ENCODE results near the gene ENO1. TPM values are rescaled to one million over a fixed set of nuclear protein-coding genes. Genes with fewer than 3 reads are reported as not detected.

Gene ENO1
- total and polyA plus RNA-seq, 9 of the 15 experiments (the other 6 are each of a cell fraction or from before 2014, with no cell fraction given) = 2,249 to 7,472 (median 2,868) TPM

DNA sequence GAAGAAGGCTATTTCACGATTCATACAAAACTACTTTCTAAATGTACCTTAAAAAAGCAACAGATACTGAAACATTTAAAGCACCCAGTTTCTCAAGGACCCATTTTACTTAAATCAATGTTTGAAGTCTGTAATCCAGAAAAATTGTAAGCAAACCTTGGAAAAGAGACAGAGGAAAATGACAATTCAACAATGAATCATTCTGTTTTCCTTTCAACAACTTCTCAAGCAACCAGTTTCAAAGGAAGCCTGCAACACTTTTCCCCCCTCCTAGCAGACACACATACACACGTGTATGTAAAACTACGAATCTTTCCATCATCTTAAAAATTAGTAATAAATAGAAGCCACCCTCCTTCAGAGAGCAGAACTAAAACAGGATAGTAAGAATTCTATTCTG lies 62.2 kb downstream of the ENO1 start (continued):
- no peak for TF ChIP-seq GTF2E2 (tag; IDR thresholded peaks at IDR 0.05)
- TF ChIP-seq, protein P1, sequence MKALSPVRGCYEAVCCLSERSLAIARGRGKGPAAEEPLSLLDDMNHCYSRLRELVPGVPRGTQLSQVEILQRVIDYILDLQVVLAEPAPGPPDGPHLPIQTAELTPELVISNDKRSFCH (CRISPR knock-in tag; IDR thresholded peaks at IDR 0.05) = no peak
- TF ChIP-seq, protein P1 (tag; IDR thresholded peaks at IDR 0.05) = no peak
- TF ChIP-seq GABPB1 (CRISPR knock-in tag; IDR thresholded peaks at IDR 0.05) = no peak
- TF ChIP-seq KHSRP (IDR thresholded peaks at IDR 0.05) = no peak
- TF ChIP-seq, protein P2, sequence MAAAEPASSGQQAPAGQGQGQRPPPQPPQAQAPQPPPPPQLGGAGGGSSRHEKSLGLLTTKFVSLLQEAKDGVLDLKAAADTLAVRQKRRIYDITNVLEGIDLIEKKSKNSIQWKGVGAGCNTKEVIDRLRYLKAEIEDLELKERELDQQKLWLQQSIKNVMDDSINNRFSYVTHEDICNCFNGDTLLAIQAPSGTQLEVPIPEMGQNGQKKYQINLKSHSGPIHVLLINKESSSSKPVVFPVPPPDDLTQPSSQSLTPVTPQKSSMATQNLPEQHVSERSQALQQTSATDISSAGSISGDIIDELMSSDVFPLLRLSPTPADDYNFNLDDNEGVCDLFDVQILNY (CRISPR knock-in tag; IDR thresholded peaks at IDR 0.05) = no peak
- TF ChIP-seq, protein P3, sequence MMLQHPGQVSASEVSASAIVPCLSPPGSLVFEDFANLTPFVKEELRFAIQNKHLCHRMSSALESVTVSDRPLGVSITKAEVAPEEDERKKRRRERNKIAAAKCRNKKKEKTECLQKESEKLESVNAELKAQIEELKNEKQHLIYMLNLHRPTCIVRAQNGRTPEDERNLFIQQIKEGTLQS (IDR thresholded peaks at IDR 0.05) = 0 out of 2 replicates have a peak, but pooled peaks have one; percentile 10
- TF ChIP-seq, protein P3 (CRISPR knock-in tag; conservative IDR thresholded peaks at IDR 0.05) = no peak
- TF ChIP-seq FOXP1 (CRISPR knock-in tag; IDR thresholded peaks at IDR 0.05) = no peak
- TF ChIP-seq POLR2A (conservative IDR thresholded peaks at IDR 0.05) = no peak
- 0 out of 2 replicates have a peak, but pooled peaks have one; percentile 46 for TF ChIP-seq POLR2H (tag; IDR thresholded peaks at IDR 0.05; ENCODE audit: low read depth)
- TF ChIP-seq SIN3A (IDR thresholded peaks at IDR 0.05; ENCODE audit: borderline replicate concordance in 2 of 2, control insufficient read depth in 1 of 2, low read depth in 2 of 2, low read length in 2 of 2) = no peak
- no peak for TF ChIP-seq NR1H2 (CRISPR knock-in tag; IDR thresholded peaks at IDR 0.05)
- no peak for TF ChIP-seq ELF4 (CRISPR knock-in tag; IDR thresholded peaks at IDR 0.05)
- TF ChIP-seq NR2C1 (IDR thresholded peaks at IDR 0.05) = no peak
- no peak for TF ChIP-seq NR2C1 (tag; IDR thresholded peaks at IDR 0.05)
- TF ChIP-seq CBX1 (IDR thresholded peaks at IDR 0.05; ENCODE audit: low read depth) = no peak
- no peak for TF ChIP-seq JUN (IDR thresholded peaks at IDR 0.05; ENCODE audit: borderline replicate concordance, low read depth, low read length)
- no peak for TF ChIP-seq JUN (CRISPR knock-in tag; IDR thresholded peaks at IDR 0.05; ENCODE audit: borderline replicate concordance)
- TF ChIP-seq, protein P4, sequence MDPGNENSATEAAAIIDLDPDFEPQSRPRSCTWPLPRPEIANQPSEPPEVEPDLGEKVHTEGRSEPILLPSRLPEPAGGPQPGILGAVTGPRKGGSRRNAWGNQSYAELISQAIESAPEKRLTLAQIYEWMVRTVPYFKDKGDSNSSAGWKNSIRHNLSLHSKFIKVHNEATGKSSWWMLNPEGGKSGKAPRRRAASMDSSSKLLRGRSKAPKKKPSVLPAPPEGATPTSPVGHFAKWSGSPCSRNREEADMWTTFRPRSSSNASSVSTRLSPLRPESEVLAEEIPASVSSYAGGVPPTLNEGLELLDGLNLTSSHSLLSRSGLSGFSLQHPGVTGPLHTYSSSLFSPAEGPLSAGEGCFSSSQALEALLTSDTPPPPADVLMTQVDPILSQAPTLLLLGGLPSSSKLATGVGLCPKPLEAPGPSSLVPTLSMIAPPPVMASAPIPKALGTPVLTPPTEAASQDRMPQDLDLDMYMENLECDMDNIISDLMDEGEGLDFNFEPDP (CRISPR knock-in tag; IDR thresholded peaks at IDR 0.05) = no peak
- TF ChIP-seq NFATC3 (IDR thresholded peaks at IDR 0.05) = 0 out of 2 replicates have a peak, but pooled peaks have one; percentile 21
- TF ChIP-seq SRF (CRISPR knock-in tag; IDR thresholded peaks at IDR 0.05) = no peak
